ENCODE results near the gene ITIH1.

- TF ChIP-seq CTCF (conservative IDR thresholded peaks at IDR 0.05) (no peak), ZFX (IDR thresholded peaks at IDR 0.05) (no peak)
Measured at GRCh38 chr3:52822363-52822762, 45.0 kb downstream of the ITIH1 start.
